AG04449 (cell line): ENCODE measurements around the gene UBA1.

ENCODE experiments used
- CTCF ChIA-PET: fragments of 350-600 bp; formaldehyde crosslinking; extraction: SDS; loops from one replicate; lab custom pipeline; 2021; ENCODE audit warnings: antibody characterized with exemption; lab: Yijun Ruan, JAX
- POLR2A ChIA-PET: fragments of 400-600, 350-600 bp; formaldehyde crosslinking; extraction: SDS; loops from one replicate; lab custom pipeline; 2020; ENCODE audit warnings: antibody characterized with exemption, inconsistent platforms; lab: Yijun Ruan, JAX
- DNase-seq: peaks from one replicate; pipeline ENCODE4 v3.0.0-alpha.2; 2010; ENCODE audit warnings: low read depth, low spot score
- H3K4me3 ChIP-seq: 2 replicates; pipeline ENCODE4 v1.5.1; 2011; ENCODE audit warnings: low read depth, mild to moderate bottlenecking, control low read depth, low read length
- CTCF ChIP-seq: IDR thresholded peaks from one replicate; pipeline ENCODE4 v1.5.1; 2011; ENCODE audit warnings: mild to moderate bottlenecking, moderate library complexity, low read length, control low read depth, inconsistent platforms; ENCODE audit not compliant: insufficient read depth; ENCODE audit errors: missing control alignments

Gene UBA1

DNA sequence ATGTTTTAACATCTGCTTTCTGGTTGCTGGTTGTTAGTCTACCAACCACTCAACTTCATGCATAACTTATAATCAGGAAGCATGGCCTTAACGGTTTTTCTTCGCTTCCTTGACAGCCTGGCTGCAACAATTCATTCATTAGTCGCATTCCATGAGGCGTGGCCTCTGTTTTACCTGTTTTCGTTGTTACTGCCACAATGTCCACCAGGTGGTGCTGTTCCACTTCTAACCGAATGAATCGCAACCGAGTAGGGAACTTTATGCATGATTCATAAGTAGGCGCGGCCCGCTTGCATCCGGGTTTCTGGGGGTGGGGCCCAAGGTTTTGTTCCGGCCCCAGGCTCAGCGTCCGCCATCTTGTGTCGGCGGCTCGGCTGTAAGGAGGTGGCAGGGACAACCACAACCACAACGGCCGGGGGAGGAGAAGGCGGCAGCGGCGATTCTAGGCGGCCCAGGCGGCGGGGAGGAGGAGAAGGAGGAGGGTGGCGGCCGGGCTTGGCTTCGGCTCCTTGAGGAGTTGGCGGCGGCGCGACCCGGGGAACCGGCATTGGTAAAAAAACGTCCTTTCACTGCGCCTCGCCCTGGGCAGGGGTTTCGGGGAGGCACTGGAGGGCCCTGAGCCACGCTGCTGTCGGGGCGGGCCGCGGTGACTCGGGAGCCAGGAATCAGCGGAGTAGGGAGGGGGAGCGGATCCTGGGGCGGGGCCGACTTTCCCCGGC, at the start of gene UBA1:
Gene UBA1 (plus strand): TSS at position 355 of the 719 bp plus-strand sequence. CDS start 4,974 bp downstream, outside the sequence.
- H3K4me3 ChIP-seq = peak within 1 kb of the TSS; percentile 72
- peak; percentile 43 for TF ChIP-seq CTCF
- DNase-seq = peak; percentile 65
- POLR2A ChIA-PET = interaction anchor here (1.0 kb wide), 1 partner anchor 329 kb away, joined by 3 read pairs; no protein-coding TSS in a partner anchor
- CTCF ChIA-PET = interaction anchor here (1.1 to 4.1 kb wide), 4 partner anchors 191 to 330 kb away, joined by 6 to 26 read pairs (median 8); no protein-coding TSS in a partner anchor

DNA sequence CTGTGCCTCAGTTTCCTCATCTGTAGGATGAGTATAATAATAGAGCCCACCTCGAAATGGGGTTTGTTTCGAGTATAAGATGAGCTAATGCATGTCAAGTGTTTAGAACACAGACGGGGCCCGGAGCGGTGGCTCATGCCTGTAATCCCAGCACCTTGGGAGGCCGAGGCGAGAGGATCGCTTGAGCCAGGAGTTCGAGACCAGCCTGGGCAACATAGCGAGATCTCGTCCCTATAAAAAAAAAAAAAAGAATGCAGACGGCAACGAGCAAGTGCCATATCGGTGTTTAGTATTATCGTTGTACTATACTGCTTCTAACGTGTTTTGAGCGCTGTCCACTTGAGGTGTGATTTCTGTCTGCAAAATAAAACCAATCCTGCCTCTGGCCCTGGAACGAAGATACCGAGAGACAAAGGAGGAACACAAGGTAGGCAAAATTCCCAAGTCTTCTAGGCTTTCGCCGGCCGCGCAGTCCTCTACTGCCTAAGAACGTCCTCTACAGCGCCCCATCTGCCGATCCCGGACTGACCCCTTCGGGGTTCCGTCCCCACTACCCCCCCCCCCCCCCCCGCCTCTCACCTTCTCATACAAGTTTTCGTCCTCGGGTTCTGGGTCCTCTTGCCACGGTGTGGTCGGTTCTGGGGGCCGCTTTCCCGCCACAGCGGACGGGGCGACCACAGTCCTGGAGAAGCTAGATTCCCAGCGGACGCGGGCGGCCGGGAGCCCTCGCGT, 49.6 kb upstream of the UBA1 start:
- H3K4me3 ChIP-seq = peak overlapping the region; percentile 80
- POLR2A ChIA-PET = interaction anchor here (0.7 to 1.2 kb wide), 2 partner anchors 15 kb away, joined by 3 to 7 read pairs; no protein-coding TSS in a partner anchor
- CTCF ChIA-PET = interaction anchor here (0.9 to 2.0 kb wide), 9 partner anchors 9 to 180 kb away, joined by 3 to 17 read pairs (median 5); no protein-coding TSS in a partner anchor
- TF ChIP-seq CTCF = no peak
- no peak for DNase-seq

GRCh38 chrX:47144626-47145394, 48.8 kb upstream of the UBA1 start, which contains the start of the genes NDUFB11 and RBM10:
Gene NDUFB11, minus strand, starts transcription at chrX:47144702. Its CDS starts 23 bp downstream, at chrX:47144679.
Gene RBM10, plus strand, starts transcription at chrX:47145221. Its CDS starts 2,261 bp downstream, at chrX:47147482.
- peak; percentile 72 for DNase-seq
- ChIA-PET POLR2A (interaction anchor here (0.9 to 1.2 kb wide), 2 partner anchors 8 to 15 kb away, joined by 3 to 7 read pairs; no protein-coding TSS in a partner anchor), CTCF (interaction anchor here (0.9 to 2.0 kb wide), 10 partner anchors 9 to 180 kb away, joined by 3 to 17 read pairs (median 4); no protein-coding TSS in a partner anchor)
- peak within 1 kb of the TSS; percentile 80 for H3K4me3 ChIP-seq
- peak; percentile 66 for TF ChIP-seq CTCF

DNA sequence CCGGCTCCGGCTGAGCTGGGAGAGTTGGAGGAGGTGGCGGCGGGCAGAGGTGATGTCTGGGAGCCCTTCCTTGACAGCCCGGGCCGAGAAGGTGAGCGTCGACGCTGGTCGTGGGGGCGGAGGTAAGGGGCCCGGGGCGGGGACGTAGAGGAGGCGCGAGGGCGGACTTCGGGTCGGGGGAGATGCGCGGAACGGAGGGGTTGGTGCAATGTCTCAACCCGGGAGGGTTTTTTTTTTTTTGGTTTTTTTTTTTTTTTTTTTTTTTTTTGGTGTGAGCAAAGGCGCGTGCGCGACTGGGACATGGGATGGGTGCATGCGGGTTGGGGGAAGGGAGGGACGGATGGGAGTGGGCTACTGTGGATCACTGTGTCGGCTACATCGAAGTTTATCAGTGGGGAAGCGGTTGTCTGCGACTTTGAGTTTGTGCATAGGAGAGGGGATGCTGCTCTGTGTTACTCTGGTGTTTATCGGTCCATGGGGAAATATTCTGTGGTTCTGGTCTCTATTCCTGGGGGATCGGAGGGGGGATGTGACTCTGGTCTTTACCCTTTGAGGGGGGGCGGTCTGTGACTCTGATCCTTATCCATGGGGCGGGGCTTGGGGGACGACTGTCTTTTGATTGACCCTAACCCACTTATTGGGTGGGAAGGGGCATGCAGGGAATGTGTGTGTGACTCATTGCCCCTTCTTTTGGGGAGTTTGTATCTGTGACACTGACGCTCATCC, 48.1 kb upstream of the UBA1 start:
- CTCF ChIA-PET = interaction anchor here (0.9 to 2.0 kb wide), 10 partner anchors 9 to 179 kb away, joined by 3 to 17 read pairs (median 4); no protein-coding TSS in a partner anchor
- TF ChIP-seq CTCF = no peak
- POLR2A ChIA-PET = interaction anchor here (0.9 to 1.2 kb wide), 2 partner anchors 9 to 16 kb away, joined by 3 to 7 read pairs; no protein-coding TSS in a partner anchor
- DNase-seq = no peak
- H3K4me3 ChIP-seq = peak overlapping the region; percentile 80

- CTCF ChIA-PET = no interaction called here
- TF ChIP-seq CTCF = no peak
- no peak for DNase-seq
- peak overlapping the region; percentile 80 for H3K4me3 ChIP-seq
- POLR2A ChIA-PET = no interaction called here
Observed at GRCh38 chrX:47146121-47146935, 47.3 kb upstream of the UBA1 start.
